Keratinocyte (primary cell): ENCODE measurements around the gene CYTH1.

Experiments used
- CTCF ChIP-seq, 3 experiments: IDR thresholded peaks in 1 of 3; conservative IDR thresholded peaks in 1 of 3; optimal IDR thresholded peaks in 1 of 3; 2 replicates in 2 of 3; 3 replicates in 1 of 3; pipeline versions ENCODE3 to v1.5.1; 2011; ENCODE audit warnings: low read length in 3 of 3, mild to moderate bottlenecking in 3 of 3, moderate library complexity in 2 of 3, control low read depth in 1 of 3, inconsistent platforms in 1 of 3; ENCODE audit not compliant: insufficient read depth in 2 of 3; ENCODE audit errors: extremely low read depth in 1 of 3
- EZH2 ChIP-seq: IDR thresholded peaks from one replicate; pipeline ENCODE4 v1.6.1; 2012; ENCODE audit warnings: inconsistent platforms, mild to moderate bottlenecking, low read length, moderate library complexity

GRCh38 chr17:78716292-78716691 is 65.8 kb downstream of the CYTH1 start:
- no peak for TF ChIP-seq CTCF (optimal IDR thresholded peaks at IDR 0.05 in 1 of 3, IDR thresholded peaks at IDR 0.05 in 1 of 3, conservative IDR thresholded peaks at IDR 0.05 in 1 of 3; ENCODE audit: extremely low read depth in 1 of 3, insufficient read depth in 2 of 3, low read length in 3 of 3)
- TF ChIP-seq EZH2, result no peak
